Endothelial cell of umbilical vein (primary cell): ENCODE measurements around the gene RUNX2. TPM values are rescaled to one million over a fixed set of nuclear protein-coding genes. Genes with fewer than 3 reads are reported as not detected.

Experiments
- BruUV-seq: library from RNA; stranded (reverse); fragments of 400-500 nt; replicated peaks from 2 replicates; lab custom pipeline; 2021; lab: Mats Ljungman, UMichigan
- CTCF ChIA-PET: fragments of 300-600, 350-600 bp; sonication (Branson Sonifier 250); formaldehyde crosslinking; loops from one replicate; lab custom pipeline; 2021; ENCODE audit warnings: antibody characterized with exemption, inconsistent platforms; lab: Charles Lee
- POLR2A ChIA-PET: fragments of 300-600, 350-600 bp; sonication (Branson Sonifier 250); formaldehyde crosslinking; loops from one replicate; lab custom pipeline; 2021; ENCODE audit warnings: antibody characterized with exemption, inconsistent platforms; lab: Charles Lee
- DNase-seq: peaks from one replicate; pipeline ENCODE4 v3.0.0-alpha.2; 2011; ENCODE audit warnings: low read depth, low spot score
- FAIRE-seq: peaks from 2 replicates; lab custom pipeline; 2011; peaks lifted over from hg19 to GRCh38; lab: Jason Lieb, UNC
- H2AFZ ChIP-seq: 2 replicates; pipeline ENCODE4 v1.6.0; 2012; ENCODE audit warnings: low read depth, low read length, control low read depth, inconsistent platforms
- H3K27ac ChIP-seq: 2 replicates; pipeline ENCODE4 v1.5.1; 2011; ENCODE audit warnings: low read depth, mild to moderate bottlenecking, control low read depth, low read length, moderate library complexity; ENCODE audit not compliant: insufficient read depth
- H3K27me3 ChIP-seq, 2 experiments: 2 replicates each; pipeline versions ENCODE4 v1.6.0 to v1.6.1; 2011; ENCODE audit warnings: low read length in 2 of 2, mixed read lengths in 1 of 2; ENCODE audit not compliant: control insufficient read depth in 2 of 2, insufficient read depth in 2 of 2
- H3K36me3 ChIP-seq, 2 experiments: 2 replicates in 1 of 2; 3 replicates in 1 of 2; pipeline ENCODE4 v1.5.1; 2011; ENCODE audit warnings: low read length in 2 of 2, mild to moderate bottlenecking in 1 of 2, moderate library complexity in 1 of 2; ENCODE audit not compliant: control insufficient read depth in 2 of 2, insufficient read depth in 2 of 2; ENCODE audit errors: extremely low read depth in 1 of 2
- H3K4me1 ChIP-seq: 3 replicates; pipeline ENCODE4 v1.5.1; 2011; ENCODE audit warnings: mild to moderate bottlenecking, low read length; ENCODE audit not compliant: control insufficient read depth, insufficient read depth; ENCODE audit errors: extremely low read depth
- H3K4me2 ChIP-seq: 2 replicates; pipeline ENCODE4 v1.6.1; 2011; ENCODE audit warnings: low read length, control low read depth, mixed read lengths; ENCODE audit not compliant: insufficient read depth
- H3K4me3 ChIP-seq, 3 experiments: fragments of 200-600 bp in 1 of 3; sonication (generic), shearing (Covaris generic) in 1 of 3; replicated peaks in 1 of 3; 2 replicates each; pipeline ENCODE4 v1.5.1; 2011 to 2016; ENCODE audit warnings: control low read depth in 3 of 3, low read length in 3 of 3, mild to moderate bottlenecking in 2 of 3, inconsistent platforms in 1 of 3, low read depth in 1 of 3, moderate library complexity in 1 of 3; ENCODE audit not compliant: insufficient read depth in 1 of 3
- H3K79me2 ChIP-seq: 2 replicates; pipeline ENCODE4 v1.6.0; 2012; ENCODE audit warnings: low read length, inconsistent platforms; ENCODE audit not compliant: control insufficient read depth, insufficient read depth
- H3K9ac ChIP-seq: replicated peaks from 2 replicates; pipeline ENCODE3; 2011; ENCODE audit warnings: low read length, control low read depth; ENCODE audit not compliant: insufficient read depth; ENCODE audit errors: extremely low read depth
- H3K9me1 ChIP-seq: replicated peaks from 3 replicates; pipeline ENCODE4 v1.6.0; 2011; ENCODE audit warnings: mild to moderate bottlenecking, low read length; ENCODE audit not compliant: control insufficient read depth, insufficient read depth; ENCODE audit errors: extremely low read depth
- H3K9me3 ChIP-seq: replicated peaks from 2 replicates; pipeline ENCODE4 v1.5.1; 2012; ENCODE audit warnings: low read length, inconsistent platforms; ENCODE audit not compliant: control insufficient read depth, insufficient read depth
- H4K20me1 ChIP-seq: replicated peaks from 2 replicates; pipeline ENCODE3; 2011; ENCODE audit warnings: mild to moderate bottlenecking, low read length; ENCODE audit not compliant: control insufficient read depth, insufficient read depth; ENCODE audit errors: extremely low read depth
- CTCF ChIP-seq, 2 donors: IDR thresholded peaks; 1 replicate in 1 of 2; 2 replicates in 1 of 2; pipeline ENCODE4 v1.5.1; 2011; ENCODE audit warnings: low read length in 2 of 2, mild to moderate bottlenecking in 2 of 2, moderate library complexity in 2 of 2, control low read depth in 1 of 2, inconsistent platforms in 1 of 2, low read depth in 1 of 2; ENCODE audit not compliant: insufficient read depth in 1 of 2; ENCODE audit errors: extremely low read depth in 1 of 2
- EZH2 ChIP-seq: IDR thresholded peaks from 2 replicates; pipeline ENCODE4 v1.6.1; 2012; ENCODE audit warnings: borderline replicate concordance, low read depth, mild to moderate bottlenecking, moderate library complexity, low read length, inconsistent platforms; ENCODE audit not compliant: severe bottlenecking
- FOS ChIP-seq: IDR thresholded peaks from 2 replicates; pipeline ENCODE4 v1.6.1; 2011; ENCODE audit warnings: mild to moderate bottlenecking, low read length, moderate library complexity, borderline replicate concordance; ENCODE audit not compliant: insufficient read depth
- GATA2 ChIP-seq: IDR thresholded peaks from 2 replicates; pipeline ENCODE4 v1.7.0; 2011; ENCODE audit warnings: low read depth, mild to moderate bottlenecking, moderate library complexity, mixed read lengths, low read length; ENCODE audit not compliant: insufficient read length, insufficient read depth
- JUN ChIP-seq: IDR thresholded peaks from 2 replicates; pipeline ENCODE4 v1.6.1; 2011; ENCODE audit warnings: borderline replicate concordance, low read depth; ENCODE audit not compliant: insufficient read length, insufficient read depth
- MAX ChIP-seq: IDR thresholded peaks from 2 replicates; pipeline ENCODE4 v1.6.1; 2011; ENCODE audit not compliant: insufficient read depth, insufficient read length
- MYC ChIP-seq: IDR thresholded peaks from one replicate; pipeline ENCODE4 v1.6.1; 2011; ENCODE audit warnings: mild to moderate bottlenecking, low read depth, low read length
- POLR2A ChIP-seq: IDR thresholded peaks from 2 replicates; pipeline ENCODE4 v1.6.1; 2012; ENCODE audit warnings: low read depth, mild to moderate bottlenecking, control low read depth, low read length
- POLR2AphosphoS5 ChIP-seq: IDR thresholded peaks from 2 replicates; pipeline ENCODE4 v1.6.1; 2012; ENCODE audit warnings: low read depth, mild to moderate bottlenecking, control low read depth, low read length, moderate library complexity; ENCODE audit not compliant: insufficient read depth
- dilution Hi-C: fragments of 300-500 bp; cut with MboI; formaldehyde crosslinking; loops from one replicate; pipeline ENCODE4 v1.15.0; 2019; ENCODE audit warnings: low sequenced_read_pairs; ENCODE audit not compliant: extremely low pct_ligation_motif_present
- intact Hi-C: fragments of 100-400 bp; cut with micrococcal nuclease; formaldehyde crosslinking; loops from one replicate; pipeline ENCODE4 v1.10.0; 2022
- polyA plus RNA-seq, 4 experiments: library from polyadenylated mRNA; depleted of rRNA in 3 of 4; stranded (reverse) in 3 of 4; unstranded in 1 of 4; fragments of >200 nt; gene quantifications; 2 replicates each; pipeline versions ENCODE4 v1.2.1 to v1.2.3, GENCODE V29; 2011 to 2012; ENCODE audit warnings: missing spikeins in 1 of 4
- total RNA-seq: library from RNA; stranded (reverse); gene quantifications from 2 replicates; pipeline ENCODE4 v1.2.3, GENCODE V29; 2021

The RUNX2 gene
- total and polyA plus RNA-seq, 2 donors (not counting 3 experiments of a cell fraction or from before 2014, with no cell fraction given): 0.06 TPM; not detected in 1

DNA sequence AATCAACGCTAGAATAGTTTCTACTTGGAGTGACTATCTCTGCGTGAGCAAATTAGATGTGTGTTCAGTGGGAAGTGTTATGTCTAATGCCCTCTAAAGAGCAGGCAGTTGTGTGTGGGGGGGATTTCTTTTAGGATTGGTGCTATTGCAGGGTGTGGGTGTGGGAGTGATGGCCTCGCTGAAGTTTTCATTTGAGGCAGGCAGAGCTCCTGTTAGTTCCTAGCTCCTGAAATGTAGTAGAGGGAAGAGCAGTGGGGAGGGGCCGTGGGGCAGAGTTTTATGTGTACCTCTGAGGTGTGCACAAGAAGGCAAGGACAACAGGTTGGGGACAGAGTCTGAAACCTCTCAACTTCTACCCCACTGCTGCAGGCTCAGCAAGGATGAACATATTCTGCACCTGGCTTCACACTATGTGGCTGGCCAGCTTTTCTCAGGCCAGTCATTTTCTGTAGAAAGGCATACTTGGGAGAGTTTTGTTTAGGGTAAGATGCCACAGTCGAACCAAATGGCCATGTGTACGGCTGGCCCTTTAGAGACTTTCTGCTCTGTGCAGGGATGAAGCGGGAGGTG lies 278.8 kb downstream of the RUNX2 start:
- no peak overlapping the region for H3K4me3 ChIP-seq
- H4K20me1 ChIP-seq: no peaks in the 10 kb centered on the region
- H3K9me3 ChIP-seq: no peaks in the 10 kb centered on the region
- no peak for FAIRE-seq
- no peak for TF ChIP-seq MYC
- no peak for TF ChIP-seq FOS
- TF ChIP-seq POLR2AphosphoS5: no peak
- TF ChIP-seq POLR2A: no peak
- TF ChIP-seq MAX: no peak
- no peak for TF ChIP-seq JUN
- no peak for TF ChIP-seq EZH2
- TF ChIP-seq CTCF (IDR thresholded peaks at IDR 0.05; ENCODE audit: extremely low read depth in 1 of 2, insufficient read depth in 1 of 2, low read depth in 1 of 2, low read length in 2 of 2): no peak
- no peak for TF ChIP-seq GATA2
- no peaks in the 10 kb centered on the region for H3K36me3 ChIP-seq
- dilution Hi-C loops (no loop called here), intact Hi-C loops (no loop called here)
- H3K4me2 ChIP-seq: no peak overlapping the region
- no peaks in the 10 kb centered on the region for H3K9me1 ChIP-seq
- no peak overlapping the region for H3K27ac ChIP-seq
- DNase-seq: no peak
- no peak overlapping the region for H3K9ac ChIP-seq
- H3K4me1 ChIP-seq: no peaks in the 10 kb centered on the region
- H2AFZ ChIP-seq: no peak overlapping the region
- no peaks in the 10 kb centered on the region for H3K79me2 ChIP-seq
- BruUV-seq: no TSS peak
- ChIA-PET CTCF (no interaction called here), POLR2A (no interaction called here)
- H3K27me3 ChIP-seq: peaks cover 22% of the 10 kb centered on the region in 2 experiments
